Loucy (cell line): Measurements from ENCODE around the gene SOD3.

ENCODE experiments used
- H2AFZ ChIP-seq: fragments of 200-600 bp; sonication (generic); 2 replicates; pipeline ENCODE4 v1.6.0; 2016; ENCODE audit warnings: antibody characterized with exemption, mild to moderate bottlenecking, low read length, moderate library complexity
- H3F3A ChIP-seq: fragments of 200-600 bp; 2 replicates; pipeline ENCODE4 v1.6.0; 2016; ENCODE audit warnings: antibody characterized with exemption, low read depth, mild to moderate bottlenecking
- H3K27me3 ChIP-seq: fragments of 200-600 bp; sonication (generic); 2 replicates; pipeline ENCODE4 v1.6.1; 2014; ENCODE audit warnings: low read length, mild to moderate bottlenecking; ENCODE audit not compliant: insufficient read depth, poor library complexity, severe bottlenecking
- H3K36me3 ChIP-seq: fragments of 200-600 bp; sonication (generic); 2 replicates; pipeline ENCODE4 v1.6.1; 2016; ENCODE audit warnings: low read length; ENCODE audit not compliant: insufficient read depth
- H3K4me1 ChIP-seq: fragments of 200-600 bp; sonication (generic); 2 replicates; pipeline ENCODE4 v1.5.1; 2014; ENCODE audit warnings: low read length, mild to moderate bottlenecking; ENCODE audit not compliant: insufficient read depth, poor library complexity, severe bottlenecking
- H3K4me2 ChIP-seq: fragments of 200-600 bp; sonication (generic); 2 replicates; pipeline ENCODE4 v1.6.0; 2014; ENCODE audit warnings: antibody characterized with exemption, low read length, low read depth, mild to moderate bottlenecking; ENCODE audit not compliant: poor library complexity, severe bottlenecking
- H3K4me3 ChIP-seq: fragments of 200-600 bp; sonication (generic); 2 replicates; pipeline ENCODE4 v1.5.1; 2014; ENCODE audit warnings: low read length, mild to moderate bottlenecking, mixed read lengths; ENCODE audit not compliant: poor library complexity, severe bottlenecking
- H3K79me2 ChIP-seq: fragments of 200-600 bp; sonication (generic); 2 replicates; pipeline ENCODE4 v1.6.1; 2014; ENCODE audit warnings: low read length; ENCODE audit not compliant: insufficient read depth
- H3K9ac ChIP-seq: fragments of 200-600 bp; sonication (generic); 2 replicates; pipeline ENCODE4 v1.6.0; 2014; ENCODE audit warnings: mild to moderate bottlenecking, low read depth, low read length, moderate library complexity; ENCODE audit not compliant: poor library complexity, severe bottlenecking
- H3K9me2 ChIP-seq: fragments of 200-600 bp; sonication (generic); replicated peaks from 2 replicates; pipeline ENCODE4 v1.6.1; 2016; ENCODE audit warnings: low read depth, low read length, mixed read lengths
- H3K9me3 ChIP-seq: fragments of 200-600 bp; sonication (generic); 2 replicates; pipeline ENCODE4 v1.6.1; 2014; ENCODE audit warnings: mild to moderate bottlenecking, antibody characterized with exemption, low read length, low read depth; ENCODE audit not compliant: insufficient read depth
- H4K20me1 ChIP-seq: fragments of 200-600 bp; sonication (generic); 2 replicates; pipeline ENCODE4 v1.6.0; 2014; ENCODE audit warnings: antibody characterized with exemption, low read length, mild to moderate bottlenecking; ENCODE audit not compliant: insufficient read depth, poor library complexity, severe bottlenecking
- CTCF ChIP-seq: fragments of 200-600 bp; sonication (generic); conservative IDR thresholded peaks from 2 replicates; pipeline ENCODE4 v1.5.1; 2014; ENCODE audit warnings: mild to moderate bottlenecking, antibody characterized with exemption, low read length
- EZH2phosphoT487 ChIP-seq: fragments of 200-600 bp; IDR thresholded peaks from 2 replicates; pipeline ENCODE4 v1.6.1; 2018; ENCODE audit warnings: antibody characterized with exemption, mild to moderate bottlenecking, moderate library complexity, borderline replicate concordance

Gene SOD3

GRCh38 chr4:24810871-24811631 lies 15.7 kb downstream of the SOD3 start:
- Histone ChIP-seq H4K20me1 (no peaks in the 10 kb centered on the region), H3K79me2 (no peaks in the 10 kb centered on the region), H3K9ac (no peak overlapping the region), H3K27me3 (no peaks in the 10 kb centered on the region), H3K4me3 (no peak overlapping the region), H3K9me3 (peaks cover 3% of the 10 kb centered on the region; the same call in 1 of the 2 replicates), H3K4me2 (no peak overlapping the region), H2AFZ (no peak overlapping the region), H3K36me3 (no peaks in the 10 kb centered on the region), H3F3A (no peaks in the 10 kb centered on the region), H3K4me1 (no peaks in the 10 kb centered on the region), H3K9me2 (no peaks in the 10 kb centered on the region)
- TF ChIP-seq EZH2phosphoT487 = no peak
- TF ChIP-seq CTCF = no peak

GRCh38 chr4:24813732-24814131 lies 18.4 kb downstream of the SOD3 start:
- H3K27me3 ChIP-seq = no peaks in the 10 kb centered on the region
- TF ChIP-seq CTCF (no peak), EZH2phosphoT487 (no peak)
- no peak overlapping the region for H3K4me3 ChIP-seq
- H4K20me1 ChIP-seq = no peaks in the 10 kb centered on the region
- peaks cover 3% of the 10 kb centered on the region; the same call in 1 of the 2 replicates for H3K9me3 ChIP-seq
- H3K9me2 ChIP-seq = no peaks in the 10 kb centered on the region
- no peak overlapping the region for H3K4me2 ChIP-seq
- no peak overlapping the region for H3K9ac ChIP-seq
- H3K36me3 ChIP-seq = no peaks in the 10 kb centered on the region
- no peaks in the 10 kb centered on the region for H3K4me1 ChIP-seq
- no peaks in the 10 kb centered on the region for H3K79me2 ChIP-seq
- H3F3A ChIP-seq = no peaks in the 10 kb centered on the region
- H2AFZ ChIP-seq = no peak overlapping the region

GRCh38 chr4:24816797-24817196 lies 21.4 kb downstream of the SOD3 start:
- H3K9ac ChIP-seq = no peak overlapping the region
- no peaks in the 10 kb centered on the region for H3F3A ChIP-seq
- H3K79me2 ChIP-seq = no peaks in the 10 kb centered on the region
- H3K9me2 ChIP-seq = no peaks in the 10 kb centered on the region
- no peak overlapping the region for H3K4me3 ChIP-seq
- H3K9me3 ChIP-seq = peaks cover 3% of the 10 kb centered on the region; the same call in 1 of the 2 replicates
- no peak overlapping the region for H2AFZ ChIP-seq
- TF ChIP-seq EZH2phosphoT487 = no peak
- no peak for TF ChIP-seq CTCF
- no peaks in the 10 kb centered on the region for H3K4me1 ChIP-seq
- H3K4me2 ChIP-seq = no peak overlapping the region
- H4K20me1 ChIP-seq = no peaks in the 10 kb centered on the region
- no peaks in the 10 kb centered on the region for H3K27me3 ChIP-seq
- no peaks in the 10 kb centered on the region for H3K36me3 ChIP-seq
